ENCODE data around the gene THRB. TPM values are rescaled to one million over a fixed set of nuclear protein-coding genes. Genes with fewer than 3 reads are reported as not detected.

Gene THRB
- total RNA-seq, 1 experiment from 2014 or later: 9.7 TPM

- Histone ChIP-seq H3K27me3 (ENCODE audit: insufficient read depth, low read depth) (no peaks in the 10 kb centered on the region), H3F3A (ENCODE audit: insufficient read depth, low read depth) (no peaks in the 10 kb centered on the region; the same call in 1 of the 2 replicates), H2AFZ (no peak overlapping the region), H3K36me3 (ENCODE audit: low read depth) (no peaks in the 10 kb centered on the region), H4K20me1 (ENCODE audit: insufficient read depth) (no peaks in the 10 kb centered on the region), H3K4me2 (no peak overlapping the region), H3K4me1 (replicated peaks; ENCODE audit: insufficient read depth) (peaks cover 33% of the 10 kb centered on the region), H3K9me2 (ENCODE audit: insufficient read depth) (no peaks in the 10 kb centered on the region), H3K79me2 (ENCODE audit: low read depth) (no peaks in the 10 kb centered on the region), H3K9me3 (ENCODE audit: insufficient read depth, low read depth) (peaks cover 6% of the 10 kb centered on the region; the same call in 1 of the 2 replicates), H3K27ac (no peak overlapping the region), H3K4me3 (no peak overlapping the region)
- no peak for TF ChIP-seq EZH2 (IDR thresholded peaks at IDR 0.05; ENCODE audit: low read depth)
- TF ChIP-seq CTCF (conservative IDR thresholded peaks at IDR 0.05): no peak
- no peak for DNase-seq
- CTCF ChIA-PET: no interaction called here
- intact Hi-C loops (cut with micrococcal nuclease; ENCODE audit: unreplicated experiment): no loop called here
- POLR2A ChIA-PET (ENCODE audit: unreplicated experiment): no interaction called here
- BruUV-seq (replicated peaks): no TSS peak
Measured at GRCh38 chr3:24504772-24505171, 10.1 kb upstream of the THRB start.

GRCh38 chr3:24503616-24504113 lies 9.0 kb upstream of the THRB start:
- Histone ChIP-seq H3K4me1 (replicated peaks; ENCODE audit: insufficient read depth) (peaks cover 30% of the 10 kb centered on the region), H3K27me3 (ENCODE audit: insufficient read depth, low read depth) (no peaks in the 10 kb centered on the region), H3K4me3 (no peak overlapping the region), H3K9me2 (ENCODE audit: insufficient read depth) (no peaks in the 10 kb centered on the region), H3F3A (ENCODE audit: insufficient read depth, low read depth) (no peaks in the 10 kb centered on the region; the same call in 1 of the 2 replicates), H2AFZ (no peak overlapping the region), H3K79me2 (ENCODE audit: low read depth) (no peaks in the 10 kb centered on the region), H4K20me1 (ENCODE audit: insufficient read depth) (no peaks in the 10 kb centered on the region), H3K27ac (no peak overlapping the region), H3K9me3 (ENCODE audit: insufficient read depth, low read depth) (no peaks in the 10 kb centered on the region), H3K4me2 (no peak overlapping the region), H3K36me3 (ENCODE audit: low read depth) (no peaks in the 10 kb centered on the region)
- no peak for DNase-seq
- intact Hi-C loops (cut with micrococcal nuclease; ENCODE audit: unreplicated experiment): no loop called here
- ChIA-PET POLR2A (ENCODE audit: unreplicated experiment) (interaction anchor here (0.5 kb wide), 1 partner anchor 60 kb away, joined by 5 read pairs; no protein-coding TSS in a partner anchor), CTCF (no interaction called here)
- no TSS peak for BruUV-seq (replicated peaks)
- TF ChIP-seq EZH2 (IDR thresholded peaks at IDR 0.05; ENCODE audit: low read depth) (no peak), CTCF (conservative IDR thresholded peaks at IDR 0.05) (no peak)

- H3K4me2 ChIP-seq: no peak overlapping the region
- H3K79me2 ChIP-seq (ENCODE audit: low read depth): no peaks in the 10 kb centered on the region
- intact Hi-C loops (cut with micrococcal nuclease; ENCODE audit: unreplicated experiment): no loop called here
- no TSS peak for BruUV-seq (replicated peaks)
- TF ChIP-seq EZH2 (IDR thresholded peaks at IDR 0.05; ENCODE audit: low read depth) (no peak), CTCF (conservative IDR thresholded peaks at IDR 0.05) (no peak)
- H3K27ac ChIP-seq: no peak overlapping the region
- no peaks in the 10 kb centered on the region for H4K20me1 ChIP-seq (ENCODE audit: insufficient read depth)
- no peaks in the 10 kb centered on the region for H3K27me3 ChIP-seq (ENCODE audit: insufficient read depth, low read depth)
- no peak overlapping the region for H2AFZ ChIP-seq
- no peaks in the 10 kb centered on the region for H3K36me3 ChIP-seq (ENCODE audit: low read depth)
- no peak overlapping the region for H3K4me3 ChIP-seq
- POLR2A ChIA-PET (ENCODE audit: unreplicated experiment): no interaction called here
- H3K9me2 ChIP-seq (ENCODE audit: insufficient read depth): no peaks in the 10 kb centered on the region
- CTCF ChIA-PET: interaction anchor here (0.6 to 0.7 kb wide), 2 partner anchors 240 to 1531 kb away, joined by 4 to 7 read pairs; no protein-coding TSS in a partner anchor
- peaks cover 23% of the 10 kb centered on the region for H3K4me1 ChIP-seq (replicated peaks; ENCODE audit: insufficient read depth)
- no peaks in the 10 kb centered on the region; the same call in 1 of the 2 replicates for H3F3A ChIP-seq (ENCODE audit: insufficient read depth, low read depth)
- DNase-seq: peak in 1 of 2 experiments; percentile 50
- no peaks in the 10 kb centered on the region for H3K9me3 ChIP-seq (ENCODE audit: insufficient read depth, low read depth)
Measured at GRCh38 chr3:24502690-24503089, 8.0 kb upstream of the THRB start.
